NCI-H2029 treated with DMSO at 0.1 percent for 48 hours (cell line): Measurements from ENCODE around the gene HMGN4.
"Not testable (repeated sequence)": the region's sequence is repeated elsewhere in the genome, so short reads cannot be mapped to it uniquely, and the experiment has no call there.

Experiments
- DNase-seq: peaks from one replicate; lab custom pipeline; 2025; lab: John Stamatoyannopoulos, UW

HMGN4 gene

DNA sequence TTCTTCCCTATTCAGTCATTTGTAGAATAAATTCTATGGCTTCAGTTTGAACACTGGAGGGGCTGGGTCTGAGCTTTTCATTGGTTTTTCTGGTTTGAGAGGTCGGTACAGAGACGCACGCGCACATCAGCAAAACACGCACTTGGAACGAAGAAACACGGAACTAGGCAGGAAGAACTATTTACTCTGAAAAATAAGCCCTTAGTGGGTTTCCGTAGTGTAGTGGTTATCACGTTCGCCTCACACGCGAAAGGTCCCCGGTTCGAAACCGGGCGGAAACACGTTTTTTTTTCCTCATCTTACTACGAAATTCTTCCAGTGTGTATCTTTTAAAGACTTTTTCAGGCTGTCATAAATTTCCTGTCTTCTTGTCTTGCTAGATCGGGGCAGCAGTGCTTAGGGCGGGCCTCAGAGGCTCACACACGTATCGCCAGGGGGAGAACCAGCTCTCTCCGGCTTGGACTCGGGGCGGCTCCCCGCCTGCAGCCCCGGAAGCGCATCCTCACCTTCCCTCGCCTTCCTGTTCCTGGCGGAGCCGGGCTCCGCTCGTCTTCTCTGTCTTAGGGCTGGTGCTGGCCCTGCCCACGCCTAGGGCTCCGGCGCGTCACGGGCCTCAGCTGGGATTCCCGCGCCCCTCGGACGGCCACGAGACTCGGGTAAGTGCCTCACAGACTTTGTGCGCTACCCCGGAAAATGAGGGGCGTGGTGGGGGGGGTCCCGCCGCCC is at the start of gene HMGN4:
Gene HMGN4 (plus strand): TSS at position 521 of the 726 bp plus-strand sequence. CDS start 6,841 bp downstream, outside the sequence.
- DNase-seq: peak; percentile 98

DNA sequence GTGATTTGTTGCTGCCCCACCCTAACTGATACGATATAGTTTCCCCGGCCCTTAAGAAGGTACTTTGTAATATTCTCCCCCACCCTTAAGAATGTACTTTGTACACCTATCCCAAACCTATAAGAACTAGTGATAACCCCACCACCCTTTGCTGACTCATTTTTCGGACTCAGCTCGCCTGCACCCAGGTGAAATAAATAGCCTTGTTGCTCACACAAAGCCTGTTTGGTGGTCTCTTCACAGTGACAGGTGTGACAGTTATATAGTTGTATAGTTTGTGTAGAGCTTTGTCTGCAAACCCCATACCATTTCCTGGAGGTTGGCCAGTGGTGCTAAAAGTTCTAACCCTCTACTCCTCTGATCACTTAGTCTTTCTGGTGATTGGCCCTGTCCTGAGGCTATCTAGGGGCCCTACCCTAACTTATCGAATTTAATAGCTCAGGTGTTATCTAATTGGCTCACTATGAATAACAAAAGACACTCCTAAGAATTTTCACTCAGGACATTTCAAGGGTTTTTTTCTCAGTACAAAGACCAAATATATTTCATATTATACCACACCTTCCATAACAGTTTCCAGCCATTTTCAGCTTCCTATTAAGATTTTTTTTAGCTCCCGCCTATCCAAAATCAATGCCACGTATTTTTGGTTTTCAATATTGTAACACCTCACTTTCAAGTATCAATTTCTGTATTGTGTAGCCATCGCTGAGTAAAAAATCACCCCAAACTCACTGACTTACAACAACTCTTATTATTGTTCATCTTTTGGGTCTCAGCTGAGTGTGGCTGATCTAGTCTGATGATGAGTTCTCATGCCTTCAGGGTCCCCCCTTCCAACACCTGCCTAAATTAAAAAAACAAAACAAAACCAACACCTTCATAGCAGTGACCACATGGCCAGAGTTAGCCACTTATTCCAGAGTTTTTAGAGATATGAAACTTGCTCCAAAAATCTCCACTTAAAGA is 47.9 kb upstream of the HMGN4 start:
- DNase-seq: no peak

DNA sequence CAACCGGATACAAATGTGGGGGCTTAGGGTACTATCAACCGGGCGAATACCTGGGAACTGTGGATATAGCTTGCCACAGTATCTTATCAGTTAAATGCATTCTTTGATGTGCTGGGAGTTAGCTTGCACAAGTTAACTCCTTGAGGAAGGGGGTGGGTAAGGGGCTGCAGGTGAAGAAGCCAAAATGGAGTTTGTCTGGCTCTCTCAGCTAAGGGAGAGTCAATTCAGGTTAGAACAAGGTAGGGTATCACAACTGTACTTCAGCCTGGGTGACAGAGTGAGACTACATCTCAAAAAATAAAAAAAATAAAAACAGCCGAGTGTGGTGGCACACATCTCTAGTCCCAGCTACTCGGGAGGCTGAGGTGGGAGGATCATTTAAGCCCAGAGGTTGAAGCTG is 46.6 kb upstream of the HMGN4 start:
- DNase-seq: no peak

DNA sequence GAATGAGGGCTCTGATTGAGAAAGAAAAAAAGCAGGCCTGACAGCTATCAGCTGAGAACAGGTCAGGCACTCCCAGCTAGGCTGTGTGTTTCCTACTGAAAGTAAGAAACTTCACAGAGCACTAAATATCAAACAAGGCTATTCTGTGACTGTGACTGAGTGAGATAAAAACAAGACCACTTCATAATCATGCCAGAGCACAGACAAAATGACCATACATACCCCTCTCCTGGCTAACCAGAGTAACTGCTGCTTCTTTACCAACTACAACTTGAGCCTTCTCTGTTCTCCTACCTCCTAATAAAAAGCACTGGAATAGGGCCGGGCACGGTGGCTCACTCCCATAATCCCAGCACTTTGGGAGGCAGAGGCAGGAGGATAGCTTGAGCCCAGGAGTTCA is 44.9 kb upstream of the HMGN4 start:
- DNase-seq: no peak

DNA sequence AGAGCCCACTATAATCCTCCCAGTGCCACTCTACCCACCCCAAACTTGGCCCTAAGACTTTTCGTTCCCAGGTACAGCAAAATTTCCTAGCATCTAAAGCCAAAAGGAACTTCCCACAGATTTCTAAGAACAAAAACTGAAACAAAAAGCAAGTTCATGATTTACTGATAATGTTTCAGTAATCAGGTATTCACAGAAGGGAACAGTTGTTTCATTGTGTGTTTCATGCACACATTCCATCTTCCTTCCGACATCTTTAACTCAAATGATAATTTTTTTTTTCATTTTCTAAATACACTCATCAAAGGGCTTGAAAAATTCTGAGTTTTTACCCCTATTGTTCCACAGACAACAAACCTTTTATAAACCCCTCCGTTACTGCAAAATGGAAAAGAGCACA is 44.0 kb upstream of the HMGN4 start:
- DNase-seq: no peak

DNA sequence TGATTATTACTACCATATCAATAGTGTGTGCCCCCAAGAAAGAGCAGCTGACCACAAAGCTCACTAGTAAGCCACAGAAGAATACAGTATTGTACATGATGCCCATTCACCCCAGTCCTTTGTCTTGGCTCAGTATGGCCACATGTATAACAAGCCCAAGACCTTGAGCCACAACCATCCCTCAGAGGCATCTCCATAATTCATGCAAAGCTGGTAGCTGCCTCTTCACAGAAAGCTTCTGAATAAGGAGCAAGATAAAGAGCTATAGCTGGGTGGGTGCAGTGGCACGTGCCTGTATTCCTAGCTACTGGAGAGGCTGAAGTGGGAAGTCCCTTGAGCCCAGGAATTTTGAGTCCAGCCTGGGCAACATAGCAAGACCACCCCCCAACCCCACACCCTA is 42.9 kb upstream of the HMGN4 start:
- DNase-seq: no peak

DNA sequence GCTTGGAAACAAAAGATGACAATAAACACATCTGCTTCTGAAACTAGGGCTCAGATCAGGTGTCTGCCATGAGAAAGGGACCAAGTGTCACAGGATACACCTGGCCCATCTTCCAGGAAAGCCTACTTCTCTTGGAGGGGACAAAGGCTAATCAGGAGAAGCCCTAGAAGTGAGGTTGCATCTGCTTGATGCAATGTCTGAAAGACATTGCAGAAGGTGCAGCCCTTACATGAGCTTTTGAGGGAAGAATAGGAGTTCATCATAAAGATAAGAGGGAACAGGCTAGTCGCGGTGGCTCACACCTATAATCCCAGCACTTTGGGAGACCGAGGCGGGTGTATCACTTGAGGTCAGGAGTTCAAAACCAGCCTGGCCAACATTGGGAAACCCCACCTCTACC is 40.6 kb upstream of the HMGN4 start:
- no peak for DNase-seq

DNA sequence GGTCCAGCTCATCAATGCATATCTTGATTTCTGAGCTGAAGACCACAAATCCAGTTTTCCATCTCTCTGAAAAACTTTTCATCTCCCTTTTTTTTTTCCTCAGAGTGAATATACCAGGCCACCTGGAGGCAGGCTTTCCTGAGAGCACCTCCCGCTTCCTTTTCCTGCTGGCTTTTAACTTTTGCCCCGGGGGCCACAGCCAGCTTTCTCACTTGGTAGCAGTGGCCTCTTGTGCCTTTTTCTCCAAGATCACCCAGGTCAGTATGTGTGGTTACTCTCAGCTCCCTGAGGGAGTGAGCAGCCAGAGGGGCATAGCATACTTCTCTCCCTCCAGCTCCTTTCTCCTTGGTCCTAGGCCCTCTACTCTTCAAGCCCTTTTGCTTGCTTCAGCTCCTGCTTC is 38.1 kb upstream of the HMGN4 start, which contains the start of gene BTN1A1:
Gene BTN1A1 (plus strand): TSS at position 202 of the 400 bp plus-strand sequence. CDS start 984 bp downstream, outside the sequence.
- no peak for DNase-seq

DNA sequence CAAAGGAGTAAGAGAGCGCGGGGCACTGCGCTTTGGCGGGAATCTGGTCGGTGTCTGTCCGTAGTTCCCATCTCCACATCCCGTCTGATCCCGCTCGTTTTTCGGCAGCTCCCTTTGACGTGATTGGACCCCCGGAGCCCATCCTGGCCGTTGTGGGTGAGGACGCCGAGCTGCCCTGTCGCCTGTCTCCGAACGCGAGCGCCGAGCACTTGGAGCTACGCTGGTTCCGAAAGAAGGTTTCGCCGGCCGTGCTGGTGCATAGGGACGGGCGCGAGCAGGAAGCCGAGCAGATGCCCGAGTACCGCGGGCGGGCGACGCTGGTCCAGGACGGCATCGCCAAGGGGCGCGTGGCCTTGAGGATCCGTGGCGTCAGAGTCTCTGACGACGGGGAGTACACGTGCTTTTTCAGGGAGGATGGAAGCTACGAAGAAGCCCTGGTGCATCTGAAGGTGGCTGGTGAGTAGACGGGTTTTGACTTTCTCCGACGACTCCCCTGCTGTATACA is 36.6 kb upstream of the HMGN4 start:
- DNase-seq: no peak

DNA sequence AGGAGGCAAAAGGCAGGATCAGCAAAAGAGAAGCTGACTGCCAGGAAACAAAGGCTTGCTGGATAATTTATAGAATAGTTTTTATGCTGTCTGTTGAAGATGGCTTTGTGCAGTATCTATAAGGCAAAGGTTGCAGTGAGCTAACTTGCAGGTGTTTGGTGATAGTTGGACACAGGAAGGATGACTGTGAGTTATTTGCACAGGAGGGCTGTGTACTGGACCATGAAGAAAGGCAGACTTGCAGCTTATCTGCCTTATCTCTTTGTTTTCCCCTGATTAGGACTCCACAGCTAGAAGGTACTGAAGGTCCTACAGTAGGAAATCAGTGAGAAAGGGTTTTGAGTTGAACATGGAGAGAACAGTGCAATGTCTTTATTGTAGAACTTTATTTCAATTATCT is 36.0 kb upstream of the HMGN4 start:
- no peak for DNase-seq

DNA sequence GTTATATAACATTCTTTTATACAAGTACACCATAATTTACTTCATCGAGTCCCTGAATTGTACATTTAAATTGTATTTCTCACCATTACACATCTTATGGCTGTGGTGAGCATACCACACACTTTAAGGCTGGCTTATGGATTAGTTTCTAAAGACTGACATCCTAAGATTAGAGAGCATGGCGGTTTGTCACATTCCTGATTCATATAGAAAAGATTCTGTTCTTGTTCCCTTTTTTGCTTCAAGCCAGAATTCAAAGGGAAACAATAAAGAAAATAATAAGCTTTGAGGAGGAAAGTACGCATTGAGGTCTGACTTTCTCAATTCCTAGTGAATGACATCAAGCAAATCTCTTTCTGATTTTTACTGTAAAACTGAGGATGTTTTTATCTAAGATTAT is 35.5 kb upstream of the HMGN4 start:
- no peak for DNase-seq

DNA sequence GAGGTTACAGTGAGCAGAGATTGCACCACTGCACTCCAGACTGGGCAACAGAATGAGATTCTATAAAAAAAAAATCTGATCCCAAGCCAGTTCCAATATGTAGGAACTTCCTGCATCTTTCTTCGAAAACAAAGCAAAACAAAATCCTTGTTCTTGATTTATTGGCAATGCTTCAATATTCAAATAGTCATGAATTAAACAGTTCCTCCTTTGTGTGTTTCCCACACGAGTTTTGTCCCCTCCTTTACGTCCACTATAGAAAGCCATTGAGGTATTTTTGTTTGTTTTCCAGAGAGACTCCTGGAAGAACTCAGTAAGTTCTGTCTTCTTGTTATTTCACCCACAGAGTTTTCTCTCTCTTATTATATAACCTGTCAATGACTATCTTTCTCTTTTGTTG is 30.5 kb upstream of the HMGN4 start:
- no peak for DNase-seq

DNA sequence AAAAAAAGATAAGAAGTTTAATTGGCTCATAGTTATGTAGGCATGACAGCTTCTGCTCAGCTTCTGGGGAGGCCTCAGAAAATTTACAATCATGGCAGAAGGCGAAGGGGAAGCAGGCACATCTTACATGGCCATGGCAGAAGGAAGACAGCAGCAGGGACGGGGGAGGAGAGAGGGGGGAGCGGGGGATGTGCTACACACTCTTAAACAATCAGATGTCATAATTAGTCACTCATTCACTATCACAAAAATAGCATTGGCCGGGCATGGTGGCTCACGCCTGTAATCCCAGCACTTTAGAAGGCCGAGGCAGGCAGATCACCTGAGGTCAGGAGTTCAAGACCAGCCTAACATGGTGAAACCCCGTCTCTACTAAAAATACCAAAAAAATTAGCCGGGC is 27.1 kb upstream of the HMGN4 start:
- not testable (repeated sequence) for DNase-seq

DNA sequence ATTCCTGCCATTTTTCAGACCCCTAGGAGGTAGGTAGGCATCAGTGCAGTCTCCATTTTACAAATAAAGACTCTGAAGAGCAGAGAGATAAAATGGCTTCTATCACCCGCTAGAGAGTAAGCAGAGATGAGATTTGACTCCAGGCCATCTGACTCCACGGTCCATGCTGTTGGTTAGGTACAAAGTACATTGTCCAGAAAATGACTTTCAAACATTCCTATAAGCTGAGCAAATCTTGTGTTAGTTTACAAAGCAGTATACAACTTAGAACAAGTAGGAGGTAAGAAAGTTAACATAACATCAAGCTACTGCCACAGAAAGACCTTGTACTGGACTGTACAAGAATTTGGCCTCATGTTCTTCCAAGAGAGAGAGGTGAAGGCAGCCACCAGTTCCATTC is 23.2 kb upstream of the HMGN4 start:
- DNase-seq: no peak

DNA sequence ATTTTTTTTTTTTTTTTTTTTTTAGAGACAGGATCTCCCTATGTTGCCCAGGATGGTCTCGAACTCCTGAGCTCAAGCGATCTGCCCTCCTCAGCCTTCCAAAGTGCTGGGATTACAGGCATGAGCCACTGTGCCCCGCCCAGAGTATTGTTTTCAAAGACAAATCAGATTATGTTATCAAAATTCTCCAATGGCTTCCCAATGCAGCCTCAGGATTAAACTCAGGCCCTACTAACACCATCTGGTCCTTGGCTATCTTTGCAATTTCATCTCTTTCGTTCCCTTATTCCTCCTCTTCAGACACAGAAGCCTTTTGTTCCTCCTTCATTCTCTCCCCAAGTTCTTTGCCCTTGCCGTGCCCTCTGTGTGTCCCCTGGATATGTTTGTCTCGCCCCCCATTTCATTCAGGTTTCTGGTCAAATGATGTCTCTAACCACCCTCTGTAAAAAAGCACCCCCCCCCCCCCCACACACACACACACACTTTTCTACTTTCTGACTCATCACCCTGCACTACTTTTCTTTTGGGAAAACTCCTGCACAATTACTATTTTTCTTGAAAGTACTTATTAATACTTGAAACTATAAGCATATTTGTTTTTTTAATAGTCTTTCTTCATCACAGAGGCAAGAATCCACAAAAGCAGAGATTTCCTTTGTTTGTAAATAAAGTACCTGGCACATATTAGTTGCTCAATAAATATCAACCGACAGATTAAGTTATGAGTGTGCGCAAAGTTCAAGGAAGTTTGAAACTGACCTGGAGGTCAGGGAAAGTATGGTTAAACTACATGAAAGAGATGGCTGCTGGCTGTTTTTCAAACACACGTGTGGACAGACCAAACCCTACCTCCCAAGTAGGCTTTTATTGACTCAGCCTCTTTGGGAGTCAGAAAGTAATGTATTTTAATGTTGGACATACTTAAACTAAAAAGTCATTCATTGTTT is 21.4 kb upstream of the HMGN4 start:
- DNase-seq: no peak

DNA sequence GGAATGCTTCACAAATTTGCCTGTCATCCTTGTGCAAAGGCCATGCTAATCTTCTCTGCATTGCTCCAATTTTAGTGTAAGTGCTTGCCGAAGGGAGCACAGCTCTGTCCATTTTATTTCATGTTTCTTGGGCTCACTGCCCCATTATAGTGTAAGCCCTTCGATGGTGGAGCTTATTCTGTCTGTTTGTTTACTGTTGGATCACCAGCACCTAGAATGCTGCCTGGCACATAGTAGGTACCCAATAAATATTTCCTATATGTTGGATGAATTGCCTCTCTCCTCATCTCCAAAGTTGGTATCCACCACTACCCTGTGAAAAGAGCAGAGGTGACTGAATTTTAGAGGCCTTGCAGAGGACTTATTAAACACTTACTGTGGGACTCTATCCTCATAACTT is 18.8 kb upstream of the HMGN4 start:
- no peak for DNase-seq

DNA sequence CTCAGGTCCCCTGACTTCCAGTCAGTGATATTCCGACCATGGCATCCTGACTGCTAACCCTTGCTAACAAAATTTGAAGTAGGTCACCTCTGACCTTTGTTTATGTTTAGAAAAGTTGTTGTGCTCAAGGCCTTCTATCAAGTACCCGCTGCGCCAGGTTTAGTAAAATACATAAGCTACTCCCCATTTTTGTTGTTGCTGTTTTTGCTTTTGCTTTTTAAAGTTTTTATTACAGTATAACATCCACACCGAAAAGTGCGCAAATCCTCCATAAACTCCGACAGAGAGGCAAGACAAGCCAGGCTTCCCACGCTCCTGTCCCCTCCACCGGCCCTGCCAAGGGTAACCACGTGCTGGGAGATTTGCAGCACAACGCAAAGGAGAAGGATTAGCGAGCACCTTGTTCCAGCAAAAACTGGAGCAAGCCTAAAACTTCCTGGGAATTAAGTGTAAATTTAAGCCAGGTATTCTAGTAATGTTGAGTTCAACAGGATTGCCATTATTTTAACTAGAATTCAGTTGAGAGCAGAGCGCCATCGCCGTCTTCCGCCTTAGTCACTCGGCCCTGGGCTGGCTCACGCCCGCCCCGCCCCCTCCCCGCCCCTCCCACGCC is 17.8 kb upstream of the HMGN4 start:
- DNase-seq: peak; percentile 62

DNA sequence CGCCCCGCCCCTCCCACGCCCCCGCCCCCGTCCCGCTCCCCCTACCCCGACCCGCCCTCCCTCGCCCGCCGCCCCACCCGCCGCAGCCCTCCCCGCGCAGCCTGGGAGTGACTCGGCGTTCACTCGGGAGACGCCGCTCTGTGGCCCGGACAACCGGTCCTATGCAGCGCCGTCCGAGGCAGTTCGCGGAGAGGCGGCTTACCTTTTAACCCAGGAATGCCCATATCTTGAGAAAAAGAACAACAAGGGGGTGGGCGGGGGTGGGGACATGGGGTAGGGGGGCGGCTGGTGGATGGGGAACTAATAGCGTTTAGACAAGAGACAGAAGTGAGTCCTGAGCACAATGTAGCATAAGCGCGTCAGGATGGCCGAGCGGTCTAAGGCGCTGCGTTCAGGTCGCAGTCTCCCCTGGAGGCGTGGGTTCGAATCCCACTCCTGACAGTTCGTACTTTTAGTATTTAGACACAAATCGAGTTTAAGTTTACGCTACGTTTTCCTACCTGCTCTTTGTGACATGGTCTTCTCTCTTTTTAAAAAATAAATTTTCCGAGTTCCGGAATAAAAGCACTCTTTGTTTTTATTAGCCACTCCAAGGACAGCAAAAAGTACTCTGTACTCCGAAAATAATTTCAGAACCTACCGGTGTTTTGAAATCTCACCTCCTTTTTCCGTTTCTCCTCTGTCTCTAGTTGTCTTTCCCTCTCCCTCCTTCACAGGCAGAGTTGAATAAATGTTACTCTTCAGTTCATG is 17.1 kb upstream of the HMGN4 start:
- DNase-seq: peak; percentile 91

DNA sequence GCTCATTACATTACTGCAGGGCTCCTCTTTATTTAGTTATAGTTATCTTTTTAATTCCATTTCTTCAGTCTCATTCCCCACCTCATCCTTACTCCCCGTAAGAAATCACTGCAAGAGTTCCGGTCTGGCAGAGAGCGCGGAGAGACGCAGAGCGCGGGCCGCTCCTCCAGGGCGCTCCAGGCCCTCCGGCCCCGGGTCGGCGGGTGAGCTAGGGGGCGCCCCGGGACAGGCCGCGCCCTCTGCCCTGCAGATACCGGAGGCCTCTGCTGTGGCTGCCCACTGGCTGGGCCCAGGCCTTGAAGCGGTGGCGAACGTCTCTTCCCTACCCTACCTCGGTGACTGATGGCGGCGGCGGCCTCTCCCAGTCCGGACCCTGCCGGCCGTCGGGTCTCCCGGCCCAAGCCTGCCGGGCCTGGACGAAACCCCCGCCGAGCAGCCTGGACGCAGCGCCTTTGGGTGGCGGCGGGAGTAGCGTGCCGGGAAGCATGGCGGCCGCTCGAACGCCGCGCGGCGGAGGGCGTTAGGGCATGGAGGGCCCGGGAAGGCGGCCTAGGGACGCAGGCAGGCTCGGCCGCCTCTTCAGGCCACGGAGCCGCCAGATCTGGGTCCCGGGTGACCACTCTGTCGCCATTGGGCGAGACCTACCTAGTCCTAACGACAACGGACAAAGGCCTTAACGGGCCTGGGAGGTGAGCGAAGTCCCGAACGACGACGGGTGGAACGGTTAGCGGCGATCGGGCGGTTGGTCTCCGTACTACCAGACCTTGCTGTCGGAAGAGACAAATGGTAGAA is 16.4 kb upstream of the HMGN4 start:
- DNase-seq: peak; percentile 91
